NOMO-1 treated with DMSO at 0.1 percent for 48 hours (cell line): Measurements from ENCODE around the gene TLK1.
"Not testable (repeated sequence)": the region's sequence is repeated elsewhere in the genome, so short reads cannot be mapped to it uniquely, and the experiment has no call there.

Experiments used
- DNase-seq: peaks from one replicate; lab custom pipeline; 2025; ENCODE audit not compliant: unreplicated experiment; lab: John Stamatoyannopoulos, UW

The TLK1 gene

DNA sequence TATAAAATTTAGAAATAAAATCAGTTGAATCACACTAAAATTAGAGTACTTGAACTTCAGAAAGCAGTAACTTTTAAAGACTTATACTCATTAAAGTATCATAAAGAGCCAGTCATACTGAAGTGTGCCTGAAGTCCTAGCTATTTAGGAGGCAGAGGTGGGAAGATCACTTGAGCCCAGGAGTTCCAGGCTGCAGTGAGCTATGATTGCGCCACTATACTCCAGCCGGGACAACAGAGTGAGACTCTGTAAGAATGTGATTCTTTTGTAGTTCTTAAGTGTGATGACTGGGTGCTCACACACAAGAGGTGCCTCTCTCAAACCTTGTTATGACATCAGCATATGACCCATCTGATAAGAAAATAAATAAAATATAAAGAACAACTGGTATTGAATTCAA lies 14.6 kb downstream of the TLK1 start:
- no peak for DNase-seq

- no peak for DNase-seq
Measured at GRCh38 chr2:171143670-171144062, 17.0 kb downstream of the TLK1 start.

DNA sequence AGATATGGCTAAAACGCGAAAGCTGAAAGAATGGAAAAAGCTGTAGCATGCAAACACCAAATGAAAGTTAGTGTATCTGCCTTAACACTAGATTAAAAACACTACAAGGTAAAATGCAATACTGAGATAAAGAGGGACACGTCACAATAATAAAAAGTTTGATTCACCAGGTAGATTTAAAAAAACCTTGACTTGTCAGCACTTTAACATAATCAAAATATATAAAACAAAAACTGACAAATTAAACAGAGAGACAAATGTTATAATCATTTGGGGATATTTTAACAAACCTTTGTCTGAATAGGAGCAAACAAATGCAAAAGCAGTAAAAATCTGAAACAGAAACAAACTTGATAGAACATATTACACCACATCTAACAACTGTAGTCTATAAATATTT lies 18.3 kb downstream of the TLK1 start:
- DNase-seq: no peak

GRCh38 chr2:171141320-171141719 lies 19.4 kb downstream of the TLK1 start:
- no peak for DNase-seq

DNA sequence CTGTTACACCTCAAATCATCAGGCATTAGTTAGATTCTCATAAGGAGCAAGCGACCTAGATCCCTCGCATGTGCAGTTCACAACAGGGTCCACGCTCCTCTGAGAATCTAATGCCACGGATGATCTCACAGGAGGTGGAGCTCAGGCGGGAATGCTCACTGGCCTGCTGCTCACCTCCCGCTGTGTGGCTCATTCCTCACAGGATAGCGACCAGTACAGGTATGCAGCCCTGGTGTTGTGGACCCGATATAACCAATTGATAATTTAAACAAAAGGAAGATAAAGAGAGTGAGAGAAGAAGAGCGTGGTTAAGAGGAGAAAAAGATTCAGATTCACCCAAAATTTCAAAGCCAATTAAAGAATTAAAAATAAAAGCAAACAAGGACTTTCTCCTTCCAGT lies 20.8 kb downstream of the TLK1 start:
- DNase-seq: no peak

DNA sequence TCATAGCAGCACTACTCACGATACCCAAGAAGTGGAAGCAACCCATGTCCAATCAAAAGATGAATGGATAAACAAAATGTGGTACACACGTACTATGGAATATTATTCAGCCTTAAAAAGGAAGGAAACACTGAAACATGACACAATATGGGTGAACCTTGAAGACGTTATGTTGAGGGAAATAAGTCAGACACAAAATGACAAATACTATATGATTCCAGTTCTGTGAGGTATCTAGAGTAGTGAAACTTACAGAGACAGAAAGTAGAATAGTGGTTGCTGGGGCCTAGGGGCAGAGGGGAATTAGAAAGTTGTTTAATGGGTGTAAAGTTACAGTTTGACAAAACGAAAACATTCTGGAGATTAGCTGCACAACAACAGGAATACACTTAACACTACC lies 24.7 kb downstream of the TLK1 start:
- DNase-seq: no peak

DNA sequence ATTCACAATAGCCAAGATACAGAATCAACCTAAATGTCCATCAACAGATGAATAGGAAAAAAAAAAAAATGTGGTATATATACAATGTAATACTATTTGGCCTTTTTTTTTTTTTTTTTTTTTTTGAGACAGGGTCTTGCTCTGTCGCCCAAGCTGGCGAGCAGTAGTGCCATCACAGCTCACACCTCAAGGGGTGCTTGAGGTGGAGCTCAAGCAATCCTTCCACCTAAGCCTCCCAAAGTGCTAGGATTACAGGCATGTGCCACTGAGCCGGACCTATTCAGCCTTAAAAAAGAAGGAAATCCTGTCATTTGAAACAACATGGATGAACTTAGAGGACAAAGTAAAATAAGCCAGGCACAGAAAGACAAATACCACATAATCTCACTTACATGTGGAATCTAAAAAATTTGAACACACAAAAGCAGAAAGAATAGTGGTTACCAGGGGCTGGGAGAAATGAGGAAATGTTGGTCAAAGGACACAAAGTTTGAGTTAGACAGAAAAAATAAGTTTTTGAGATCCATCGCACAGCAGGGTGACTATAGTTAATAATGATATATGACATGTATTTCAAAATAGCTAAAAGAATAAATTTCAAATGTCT lies 26.0 kb downstream of the TLK1 start:
- no peak for DNase-seq

- no peak for DNase-seq
Measured at GRCh38 chr2:171132086-171132485, 28.6 kb downstream of the TLK1 start.

GRCh38 chr2:171128461-171128860 lies 32.2 kb downstream of the TLK1 start:
- peak; percentile 60 for DNase-seq

DNA sequence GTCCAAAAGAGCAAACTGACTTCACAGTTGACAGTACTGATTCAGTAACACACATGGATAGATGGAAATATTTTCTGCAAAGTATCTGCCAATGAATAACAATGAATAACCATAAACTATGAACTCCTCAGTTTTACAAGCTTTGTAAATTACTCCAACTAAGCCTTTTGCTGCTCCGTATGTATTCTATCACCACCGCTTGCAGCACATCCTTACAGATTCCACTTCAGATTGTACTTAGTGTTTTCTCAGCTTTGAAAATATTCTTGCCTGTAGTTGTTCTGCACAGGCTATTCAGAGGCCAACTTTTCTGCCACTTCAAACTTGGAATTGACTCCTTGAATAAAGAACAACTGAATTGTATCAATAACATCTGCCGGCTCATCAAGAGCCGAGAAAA lies 36.2 kb downstream of the TLK1 start:
- DNase-seq: no peak

GRCh38 chr2:171109571-171109970 lies 51.1 kb downstream of the TLK1 start:
- no peak for DNase-seq

DNA sequence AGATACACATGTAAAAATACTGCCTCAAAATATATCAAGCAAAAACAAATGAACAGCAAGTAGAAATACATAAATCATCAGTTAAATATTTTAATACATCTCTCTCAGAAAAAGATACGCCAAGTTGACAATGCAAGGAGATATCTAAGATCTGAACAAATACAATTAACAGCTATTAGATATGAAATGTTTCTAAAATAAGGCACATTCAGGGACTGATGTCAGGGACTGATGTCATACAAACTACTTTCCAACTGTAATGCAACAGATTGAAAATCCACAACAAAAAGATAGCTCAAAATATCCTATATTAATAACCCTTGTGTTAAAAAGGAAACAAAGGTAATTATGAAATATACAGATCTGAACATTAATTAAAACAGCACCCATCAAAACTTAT lies 51.7 kb downstream of the TLK1 start:
- DNase-seq: no peak

GRCh38 chr2:171107803-171108202 lies 52.9 kb downstream of the TLK1 start:
- no peak for DNase-seq

DNA sequence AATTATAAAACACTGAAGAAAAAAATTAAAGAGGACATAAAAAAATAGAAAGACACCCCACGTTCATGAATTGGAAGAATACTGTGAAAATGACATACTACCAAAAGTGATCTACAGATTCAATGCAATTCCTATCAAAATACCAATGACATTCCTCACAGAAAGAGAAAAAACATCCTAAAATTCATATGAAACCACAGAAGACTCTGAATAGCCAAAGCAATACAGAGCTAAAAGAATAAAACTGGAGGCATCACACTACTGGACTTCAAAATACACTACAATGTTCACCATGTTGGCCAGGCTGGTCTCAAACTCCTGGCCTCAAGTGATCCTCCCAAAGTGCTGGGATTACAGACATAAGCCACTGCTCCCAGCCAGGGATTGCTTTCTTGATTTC lies 56.3 kb downstream of the TLK1 start:
- DNase-seq: no peak

- DNase-seq: no peak
Measured at GRCh38 chr2:171102802-171103201, 57.9 kb downstream of the TLK1 start.

DNA sequence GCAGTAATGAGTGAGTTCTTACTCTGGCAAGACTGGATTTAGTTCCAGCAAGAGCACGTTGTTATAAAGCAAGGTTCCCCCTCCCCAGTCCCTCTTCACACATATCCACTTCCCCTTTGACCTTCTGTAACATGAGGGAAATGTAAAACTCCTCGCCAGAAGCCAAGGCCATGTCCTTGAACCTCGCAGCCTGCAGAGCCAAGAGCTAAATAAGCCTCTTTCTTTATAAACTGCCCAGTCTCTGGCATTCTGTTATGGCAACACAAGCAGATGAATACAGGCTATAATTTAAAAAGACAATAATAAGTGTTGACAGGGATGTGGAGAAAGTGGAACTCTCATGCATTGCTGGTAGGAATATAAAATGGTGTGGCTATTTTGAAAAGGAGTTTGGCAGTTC lies 60.3 kb downstream of the TLK1 start:
- no peak for DNase-seq

DNA sequence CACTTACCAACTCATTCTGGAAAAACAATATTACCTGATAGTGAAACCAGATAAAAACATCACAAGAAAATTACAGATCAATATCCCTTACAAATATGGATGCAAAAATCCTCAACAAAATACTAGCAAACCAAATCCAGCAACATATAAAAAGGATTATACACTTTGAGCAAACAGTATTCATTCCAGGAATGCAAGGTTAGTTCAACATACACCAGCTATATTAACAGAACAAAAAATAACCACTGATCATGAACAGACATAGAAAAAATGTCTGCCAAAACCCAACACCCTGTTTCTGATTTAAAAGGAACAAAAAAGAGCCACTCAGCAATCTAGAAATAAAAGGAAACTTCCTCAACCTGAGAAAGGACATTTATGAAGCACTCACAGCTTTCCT lies 62.1 kb downstream of the TLK1 start:
- DNase-seq: no peak

DNA sequence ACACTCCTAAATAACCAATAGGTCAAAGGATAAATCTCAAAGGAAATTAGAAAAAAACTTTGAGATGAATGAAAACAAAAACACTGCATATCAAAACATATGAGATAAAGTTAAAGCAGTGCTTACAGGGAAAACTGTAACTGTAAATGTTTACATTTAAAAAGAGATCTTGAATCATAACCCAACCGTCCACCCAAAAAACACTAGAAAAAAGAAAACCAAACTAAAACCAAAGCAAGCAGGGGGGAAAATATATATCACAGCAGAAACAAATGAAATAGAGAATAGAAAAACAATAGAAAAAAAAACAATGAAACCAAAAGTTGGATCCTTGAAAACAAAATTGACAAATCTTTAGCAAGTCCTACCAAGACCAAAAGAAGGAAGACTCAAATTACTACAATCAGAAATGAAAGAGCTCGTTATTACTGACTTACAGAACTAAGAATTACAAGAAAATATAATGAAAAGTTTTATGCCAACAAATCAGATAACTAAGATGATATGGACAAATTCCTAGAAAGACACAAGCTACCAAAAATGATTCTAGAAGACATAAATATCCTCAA lies 65.6 kb downstream of the TLK1 start:
- no peak for DNase-seq

- DNase-seq: not testable (repeated sequence)
Measured at GRCh38 chr2:171091517-171091916, 69.2 kb downstream of the TLK1 start.

- no peak for DNase-seq
Measured at GRCh38 chr2:171089489-171089888, 71.2 kb downstream of the TLK1 start.

DNA sequence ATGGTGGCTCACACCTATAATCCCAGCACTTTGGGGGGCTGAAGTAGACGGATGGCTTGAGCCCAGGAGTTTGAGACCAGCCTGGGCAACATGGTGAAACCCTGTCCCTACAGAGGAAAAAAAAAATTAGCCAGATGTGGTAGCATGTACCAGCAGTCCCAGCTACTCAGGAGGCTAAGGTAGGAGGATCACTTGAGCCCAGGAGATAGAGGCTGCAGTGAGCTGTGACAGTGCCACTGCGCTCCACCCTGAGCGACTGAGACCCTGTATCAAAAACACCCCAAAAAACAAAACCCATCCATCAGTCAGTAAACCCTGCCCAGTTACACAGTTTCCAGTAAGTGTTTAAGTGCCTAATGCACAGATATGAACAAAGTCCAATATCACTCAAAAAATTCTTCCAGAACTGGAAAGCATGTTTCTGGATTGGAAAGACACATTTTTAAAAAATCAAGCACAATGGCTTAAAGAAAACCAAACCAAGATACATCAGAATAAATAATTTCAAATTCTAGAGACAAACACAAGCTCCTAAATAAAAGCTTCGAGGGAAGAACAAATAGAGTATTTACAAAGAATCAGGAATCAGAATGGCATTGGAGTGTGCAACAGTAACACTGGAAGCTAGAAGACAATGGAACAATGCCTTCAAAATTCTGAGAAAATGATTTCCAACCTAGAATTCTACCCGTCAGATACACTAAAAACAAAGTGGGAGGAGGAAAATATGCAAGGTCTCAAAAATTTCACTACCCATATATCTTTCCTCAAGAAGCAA lies 72.4 kb downstream of the TLK1 start:
- no peak for DNase-seq

DNA sequence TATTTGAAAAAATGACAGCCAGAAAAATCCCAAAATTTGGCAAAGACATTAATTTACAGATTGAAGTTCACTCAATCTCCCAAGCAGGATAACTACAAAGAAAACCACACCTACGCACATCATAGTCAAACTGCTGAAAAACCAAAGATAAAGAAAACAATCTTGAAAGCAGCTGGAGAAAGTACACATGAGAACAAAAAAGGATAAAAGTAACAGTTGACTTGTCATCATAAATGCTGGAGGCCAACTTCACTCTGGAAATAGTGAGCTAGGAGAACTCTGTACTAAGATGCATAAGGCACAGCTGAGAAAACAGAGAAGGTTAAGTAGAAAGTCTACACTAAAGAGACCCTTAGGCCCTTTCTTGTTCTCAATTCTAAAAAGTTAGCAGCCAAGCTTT lies 73.1 kb downstream of the TLK1 start:
- DNase-seq: no peak
